HepG2 (cell line): ENCODE data around the gene DYNLL2. TPM values are rescaled to one million over a fixed set of nuclear protein-coding genes. Genes with fewer than 3 reads are reported as not detected.
A peak's percentile ranks its signal among the peaks of the same experiment; 100 is the strongest.

Experiments used
- ATAC-seq: fragments of 200-7000 bp; cut with Tn5 transposase; 3 replicates; pipeline ENCODE4 v1.9.1; 2020; ENCODE audit warnings: mild to moderate bottlenecking, moderate library complexity
- BruUV-seq: library from RNA; stranded (reverse); fragments of 400-500 nt; replicated peaks from 2 replicates; lab custom pipeline; 2021; lab: Mats Ljungman, UMichigan
- CTCF ChIA-PET: fragments of 300-600 bp; formaldehyde crosslinking; extraction: SDS; loops from one replicate; lab custom pipeline; 2021; ENCODE audit warnings: low total read pairs, inconsistent platforms, low intra/inter-chr PET ratio; lab: Yijun Ruan, JAX
- POLR2A ChIA-PET: fragments of 350-600 bp; sonication (Branson Sonifier 250); formaldehyde crosslinking; loops from one replicate; lab custom pipeline; 2020; ENCODE audit warnings: antibody characterized with exemption, inconsistent platforms; lab: Yijun Ruan, JAX
- DNase-seq: peaks from one replicate; pipeline ENCODE4 v3.0.0-alpha.2; 2015; ENCODE audit warnings: low spot score
- FAIRE-seq: peaks from 3 replicates; lab custom pipeline; 2011; peaks lifted over from hg19 to GRCh38; lab: Jason Lieb, UNC
- H2AFZ ChIP-seq: one replicate; pipeline ENCODE4 v1.6.1; 2011; ENCODE audit warnings: low read length, inconsistent platforms
- H3K27ac ChIP-seq: fragments of 300-600 bp; 3 replicates; pipeline ENCODE4 v1.8.0; 2011; ENCODE audit warnings: mixed run types, mild to moderate bottlenecking, mixed read lengths, low read length, inconsistent platforms; ENCODE audit not compliant: insufficient read depth; ENCODE audit errors: extremely low read length
- H3K27me3 ChIP-seq, 2 experiments: fragments of 200-600 bp in 1 of 2; 2 replicates in 1 of 2; 3 replicates in 1 of 2; pipeline versions ENCODE4 v1.6.0 to v1.8.0; 2011; ENCODE audit warnings: low read length in 2 of 2, mild to moderate bottlenecking in 2 of 2, moderate library complexity in 2 of 2, inconsistent platforms in 1 of 2; ENCODE audit not compliant: insufficient read depth in 2 of 2, control insufficient read depth in 1 of 2
- H3K36me3 ChIP-seq, 2 experiments: fragments of 200-600 bp in 1 of 2; replicated peaks in 1 of 2; 2 replicates in 1 of 2; 3 replicates in 1 of 2; pipeline versions ENCODE4 v1.5.1 to v1.8.0; 2011; ENCODE audit warnings: low read length in 2 of 2, inconsistent platforms in 1 of 2; ENCODE audit not compliant: insufficient read depth in 2 of 2, control insufficient read depth in 1 of 2
- H3K4me1 ChIP-seq: 2 replicates; pipeline ENCODE4 v1.5.1; 2012; ENCODE audit warnings: low read length, inconsistent platforms; ENCODE audit not compliant: insufficient read depth
- H3K4me2 ChIP-seq: 2 replicates; pipeline ENCODE4 v1.6.0; 2011; ENCODE audit warnings: low read depth, low read length, inconsistent platforms
- H3K4me3 ChIP-seq, 3 experiments: fragments of 200-600 bp in 1 of 3; sonication (generic), shearing (Covaris generic) in 1 of 3; replicated peaks in 1 of 3; 2 replicates each; pipeline ENCODE4 v1.5.1; 2011 to 2016; ENCODE audit warnings: low read length in 3 of 3, inconsistent platforms in 2 of 3, low read depth in 2 of 3, mild to moderate bottlenecking in 2 of 3, control low read depth in 1 of 3, mixed read lengths in 1 of 3; ENCODE audit not compliant: insufficient read depth in 1 of 3
- H3K79me2 ChIP-seq: one replicate; pipeline ENCODE4 v1.6.1; 2011; ENCODE audit warnings: low read length, inconsistent platforms; ENCODE audit not compliant: insufficient read depth
- H3K9ac ChIP-seq: 2 replicates; pipeline ENCODE4 v1.6.0; 2011; ENCODE audit warnings: mild to moderate bottlenecking, low read depth, low read length, inconsistent platforms; ENCODE audit not compliant: insufficient read depth
- H3K9me3 ChIP-seq: 2 replicates; pipeline ENCODE4 v1.5.1; 2012; ENCODE audit warnings: mild to moderate bottlenecking, low read length
- H4K20me1 ChIP-seq: 2 replicates; pipeline ENCODE4 v1.6.0; 2011; ENCODE audit warnings: inconsistent platforms, mild to moderate bottlenecking, low read length, moderate library complexity; ENCODE audit not compliant: insufficient read depth
- ARID2 ChIP-seq: sonication (generic); formaldehyde crosslinking; IDR thresholded peaks from 2 replicates; pipeline ENCODE4 v1.8.1; 2022; ENCODE audit warnings: mild to moderate bottlenecking, missing genetic modification reagents, borderline replicate concordance
- EZH2 ChIP-seq: conservative IDR thresholded peaks from 2 replicates; pipeline ENCODE4 v1.6.1; 2012; ENCODE audit warnings: mild to moderate bottlenecking, low read depth, low read length, moderate library complexity
- GPN1 ChIP-seq: sonication (generic); formaldehyde crosslinking; IDR thresholded peaks from 2 replicates; pipeline ENCODE4 v1.5.1; 2020; ENCODE audit warnings: missing genetic modification reagents, borderline replicate concordance
- KDM2A ChIP-seq: sonication (generic); formaldehyde crosslinking; IDR thresholded peaks from 2 replicates; pipeline ENCODE4 v1.4.0; 2020; ENCODE audit warnings: low read depth, missing genetic modification reagents, borderline replicate concordance
- RAD21 ChIP-seq: fragments of 450-650 bp; formaldehyde crosslinking; IDR thresholded peaks from 2 replicates; pipeline ENCODE4 v1.5.0; 2020; ENCODE audit warnings: mild to moderate bottlenecking
- SMAD9 ChIP-seq: sonication (generic); formaldehyde crosslinking; IDR thresholded peaks from 2 replicates; pipeline ENCODE4 v1.5.1; 2020; ENCODE audit warnings: mild to moderate bottlenecking, missing genetic modification reagents
- SMARCC2 ChIP-seq: fragments of 450-650 bp; IDR thresholded peaks from 2 replicates; pipeline ENCODE4 v1.6.1; 2017; ENCODE audit warnings: antibody characterized with exemption, mild to moderate bottlenecking
- SMC3 ChIP-seq: IDR thresholded peaks from 2 replicates; pipeline ENCODE4 v1.6.1; 2011; ENCODE audit warnings: low read length, improper control_type of control experiment
- SOX13 ChIP-seq, 3 experiments: fragments of 450-650 bp in 1 of 3; sonication (generic) in 1 of 3; formaldehyde crosslinking in 1 of 3; IDR thresholded peaks in 2 of 3; conservative IDR thresholded peaks in 1 of 3; 2 replicates each; pipeline versions ENCODE4 v1.5.0 to v1.6.1; 2016 to 2020; ENCODE audit warnings: antibody characterized with exemption in 1 of 3, mild to moderate bottlenecking in 1 of 3, missing compliant biosample characterization in 1 of 3, missing genetic modification reagents in 1 of 3, moderate library complexity in 1 of 3
- STAG1 ChIP-seq: sonication (generic); formaldehyde crosslinking; IDR thresholded peaks from 2 replicates; pipeline ENCODE4 v1.4.0; 2020; ENCODE audit warnings: missing genetic modification reagents
- XRCC5 ChIP-seq: fragments of 200-400 bp; formaldehyde crosslinking; optimal IDR thresholded peaks from 2 replicates; pipeline ENCODE3; 2017; ENCODE audit warnings: mild to moderate bottlenecking, low read length
- ZBTB7B ChIP-seq: sonication (generic); formaldehyde crosslinking; IDR thresholded peaks from 2 replicates; pipeline ENCODE4 v1.4.0; 2020; ENCODE audit warnings: missing genetic modification reagents
- ZNF10 ChIP-seq: sonication (generic); formaldehyde crosslinking; IDR thresholded peaks from 2 replicates; pipeline ENCODE4 v1.4.0; 2020; ENCODE audit warnings: mild to moderate bottlenecking, low read depth, missing genetic modification reagents, borderline replicate concordance
- ZNF264 ChIP-seq: sonication (generic); formaldehyde crosslinking; IDR thresholded peaks from 2 replicates; pipeline ENCODE4 v1.4.0; 2020; ENCODE audit warnings: missing genetic modification reagents
- ZNF333 ChIP-seq: sonication (generic); formaldehyde crosslinking; IDR thresholded peaks from 2 replicates; pipeline ENCODE4 v1.4.0; 2020; ENCODE audit warnings: mild to moderate bottlenecking, missing genetic modification reagents, borderline replicate concordance
- ZNF441 ChIP-seq: sonication (generic); formaldehyde crosslinking; IDR thresholded peaks from 2 replicates; pipeline ENCODE4 v1.7.0; 2021; ENCODE audit warnings: missing genetic modification reagents, borderline replicate concordance
- ZNF776 ChIP-seq: sonication (generic); formaldehyde crosslinking; IDR thresholded peaks from 2 replicates; pipeline ENCODE4 v1.4.0; 2020; ENCODE audit warnings: mild to moderate bottlenecking, missing genetic modification reagents
- WGBS: methylation state at CpG from one replicate; pipeline ENCODE4 v1.1.6; 2017; ENCODE audit warnings: low lambda C conversion rate; 5-methylcytosine and 5-hydroxymethylcytosine counted together
- in situ Hi-C: cut with HindIII; loops from 2 replicates; pipeline ENCODE4 v1.10.0; 2017; ENCODE audit warnings: low pct_unique_long_range_greater_than_20kb; ENCODE audit not compliant: extremely low pct_ligation_motif_present
- intact Hi-C: fragments of 100-400 bp; cut with micrococcal nuclease; formaldehyde crosslinking; loops from one replicate; pipeline ENCODE4 v1.10.0; 2022; ENCODE audit not compliant: unreplicated experiment
- polyA plus RNA-seq, 8 experiments: library from polyadenylated mRNA; depleted of rRNA in 3 of 8; stranded (reverse) in 7 of 8; unstranded in 1 of 8; fragments of >200 nt; fragmentation: Illumina TruSeq in 4 of 8; extraction: Trizol in 4 of 8; gene quantifications; 2 replicates each; pipeline versions ENCODE4 v1.2.1 to v1.2.3, GENCODE V29; 2011 to 2016; ENCODE audit warnings: low read depth in 4 of 8, missing spikeins in 1 of 8, mixed read lengths in 1 of 8; ENCODE audit not compliant: insufficient read depth in 1 of 8
- total RNA-seq, 5 experiments: library from RNA; depleted of rRNA; stranded (reverse); fragments of >200 nt; fragmentation: Illumina TruSeq; extraction: Trizol; gene quantifications; 2 replicates each; pipeline ENCODE4 v1.2.3, GENCODE V29; 2016; ENCODE audit warnings: low read depth in 1 of 5
- TF ChIP-seq, protein P1 (sequence below): IDR thresholded peaks from 2 replicates; pipeline ENCODE4 v1.6.1; 2018; ENCODE audit warnings: missing genetic modification reagents, mild to moderate bottlenecking, missing compliant biosample characterization
- TF ChIP-seq, protein P2 (sequence below), 2 experiments: sonication (generic) in 1 of 2; formaldehyde crosslinking in 1 of 2; IDR thresholded peaks; 2 replicates each; pipeline versions ENCODE4 v1.4.0 to v1.6.1; 2018 to 2020; ENCODE audit warnings: missing genetic modification reagents in 2 of 2, borderline replicate concordance in 1 of 2, low read depth in 1 of 2, mild to moderate bottlenecking in 1 of 2, missing biosample characterization in 1 of 2
- TF ChIP-seq, protein P3 (sequence below): sonication (generic); formaldehyde crosslinking; IDR thresholded peaks from 2 replicates; pipeline ENCODE4 v1.5.0; 2020; ENCODE audit warnings: mild to moderate bottlenecking, missing genetic modification reagents, moderate library complexity

The DYNLL2 gene
- total and polyA plus RNA-seq, 2 of the 13 experiments (the other 11 are each of a cell fraction or from before 2014, with no cell fraction given) = 9.5 to 29.0 TPM

DNA sequence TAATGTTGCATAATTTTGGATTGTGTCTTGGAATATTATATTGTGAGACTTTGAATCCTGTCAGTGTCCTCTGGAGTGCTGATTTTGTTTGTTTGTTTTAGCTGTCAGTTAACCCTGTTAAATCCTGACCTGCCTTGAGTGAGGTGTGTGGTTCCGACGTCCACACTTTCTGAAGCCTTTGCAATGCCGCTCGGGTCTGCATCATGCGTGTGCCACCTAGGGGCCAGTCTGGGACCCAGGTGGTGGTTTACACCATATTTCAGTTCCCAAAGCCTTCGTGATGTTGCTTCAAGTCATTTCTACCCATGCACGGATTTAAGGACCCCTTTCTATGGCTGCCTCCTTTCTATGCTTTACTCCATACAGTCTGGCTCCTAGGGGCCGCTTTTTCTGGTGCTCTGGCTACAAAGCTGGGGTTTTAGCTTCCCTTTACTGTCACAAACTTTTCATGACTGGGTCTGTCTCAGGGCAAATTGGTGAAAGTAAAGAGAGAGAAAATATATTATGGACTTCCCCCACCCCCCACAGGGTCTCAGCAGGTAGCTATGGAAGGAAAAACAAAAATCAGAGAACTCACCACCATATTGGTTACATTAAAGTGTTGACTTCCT lies 53.6 kb downstream of the DYNLL2 start:
- POLR2A ChIA-PET = no interaction called here
- Histone ChIP-seq H4K20me1 (no peaks in the 10 kb centered on the region), H3K27ac (no peak overlapping the region), H3K4me1 (peaks cover 6% of the 10 kb centered on the region; the same call in 1 of the 2 replicates), H3K36me3 (no peaks in the 10 kb centered on the region), H2AFZ (no peak overlapping the region), H3K27me3 (peaks cover 2 to 31% of the 10 kb centered on the region in 2 experiments; a peak in 2 of 5 replicates), H3K9me3 (no peaks in the 10 kb centered on the region), H3K4me3 (no peak overlapping the region), H3K4me2 (no peak overlapping the region), H3K9ac (no peak overlapping the region), H3K79me2 (no peaks in the 10 kb centered on the region)
- CTCF ChIA-PET = no interaction called here
- DNase-seq = peak; percentile 45
- in situ Hi-C loops (no loop called here), intact Hi-C loops (no loop called here)
- peak; percentile 95 for FAIRE-seq
- BruUV-seq = no TSS peak
- peak; percentile 98 for ATAC-seq
- 3% methylated on average over 8 of the region's 8 CpGs for WGBS
- TF ChIP-seq KDM2A (CRISPR knock-in tag) (peak; percentile 32; the same call in 1 of the 2 replicates), SMC3 (peak; percentile 29; the same call in 1 of the 2 replicates), STAG1 (CRISPR knock-in tag) (peak; percentile 68), ZNF10 (no peak), ARID2 (no peak), ZNF333 (CRISPR knock-in tag) (no peak), SMARCC2 (no peak), ZNF776 (CRISPR knock-in tag) (no peak), EZH2 (peak; percentile 81; the same call in 1 of the 2 replicates), SOX13 (IDR thresholded peaks at IDR 0.05) (no peak), SOX13 (CRISPR knock-in tag; conservative IDR thresholded peaks at IDR 0.05 in 1 of 2, IDR thresholded peaks at IDR 0.05 in 1 of 2) (0 out of 4 replicates have a peak, but pooled peaks of 1 of the 2 experiments have one; percentile 16), GPN1 (CRISPR knock-in tag) (no peak), SMAD9 (CRISPR knock-in tag) (no peak), ZNF264 (no peak), XRCC5 (peak; percentile 82), ZBTB7B (CRISPR knock-in tag) (no peak), RAD21 (CRISPR knock-in tag) (peak; percentile 61), ZNF441 (CRISPR knock-in tag) (no peak)
- TF ChIP-seq, protein P1, sequence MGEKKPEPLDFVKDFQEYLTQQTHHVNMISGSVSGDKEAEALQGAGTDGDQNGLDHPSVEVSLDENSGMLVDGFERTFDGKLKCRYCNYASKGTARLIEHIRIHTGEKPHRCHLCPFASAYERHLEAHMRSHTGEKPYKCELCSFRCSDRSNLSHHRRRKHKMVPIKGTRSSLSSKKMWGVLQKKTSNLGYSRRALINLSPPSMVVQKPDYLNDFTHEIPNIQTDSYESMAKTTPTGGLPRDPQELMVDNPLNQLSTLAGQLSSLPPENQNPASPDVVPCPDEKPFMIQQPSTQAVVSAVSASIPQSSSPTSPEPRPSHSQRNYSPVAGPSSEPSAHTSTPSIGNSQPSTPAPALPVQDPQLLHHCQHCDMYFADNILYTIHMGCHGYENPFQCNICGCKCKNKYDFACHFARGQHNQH (CRISPR knock-in tag) = 0 out of 2 replicates have a peak, but pooled peaks have one; percentile 28
- TF ChIP-seq, protein P2, sequence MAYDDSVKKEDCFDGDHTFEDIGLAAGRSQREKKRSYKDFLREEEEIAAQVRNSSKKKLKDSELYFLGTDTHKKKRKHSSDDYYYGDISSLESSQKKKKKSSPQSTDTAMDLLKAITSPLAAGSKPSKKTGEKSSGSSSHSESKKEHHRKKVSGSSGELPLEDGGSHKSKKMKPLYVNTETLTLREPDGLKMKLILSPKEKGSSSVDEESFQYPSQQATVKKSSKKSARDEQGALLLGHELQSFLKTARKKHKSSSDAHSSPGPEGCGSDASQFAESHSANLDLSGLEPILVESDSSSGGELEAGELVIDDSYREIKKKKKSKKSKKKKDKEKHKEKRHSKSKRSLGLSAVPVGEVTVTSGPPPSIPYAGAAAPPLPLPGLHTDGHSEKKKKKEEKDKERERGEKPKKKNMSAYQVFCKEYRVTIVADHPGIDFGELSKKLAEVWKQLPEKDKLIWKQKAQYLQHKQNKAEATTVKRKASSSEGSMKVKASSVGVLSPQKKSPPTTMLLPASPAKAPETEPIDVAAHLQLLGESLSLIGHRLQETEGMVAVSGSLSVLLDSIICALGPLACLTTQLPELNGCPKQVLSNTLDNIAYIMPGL (CRISPR knock-in tag; IDR thresholded peaks at IDR 0.05; ENCODE audit: borderline replicate concordance in 1 of 2, low read depth in 1 of 2) = 0 out of 4 replicates have a peak, but pooled peaks of 1 of the 2 experiments have one; percentile 36
- TF ChIP-seq, protein P3, sequence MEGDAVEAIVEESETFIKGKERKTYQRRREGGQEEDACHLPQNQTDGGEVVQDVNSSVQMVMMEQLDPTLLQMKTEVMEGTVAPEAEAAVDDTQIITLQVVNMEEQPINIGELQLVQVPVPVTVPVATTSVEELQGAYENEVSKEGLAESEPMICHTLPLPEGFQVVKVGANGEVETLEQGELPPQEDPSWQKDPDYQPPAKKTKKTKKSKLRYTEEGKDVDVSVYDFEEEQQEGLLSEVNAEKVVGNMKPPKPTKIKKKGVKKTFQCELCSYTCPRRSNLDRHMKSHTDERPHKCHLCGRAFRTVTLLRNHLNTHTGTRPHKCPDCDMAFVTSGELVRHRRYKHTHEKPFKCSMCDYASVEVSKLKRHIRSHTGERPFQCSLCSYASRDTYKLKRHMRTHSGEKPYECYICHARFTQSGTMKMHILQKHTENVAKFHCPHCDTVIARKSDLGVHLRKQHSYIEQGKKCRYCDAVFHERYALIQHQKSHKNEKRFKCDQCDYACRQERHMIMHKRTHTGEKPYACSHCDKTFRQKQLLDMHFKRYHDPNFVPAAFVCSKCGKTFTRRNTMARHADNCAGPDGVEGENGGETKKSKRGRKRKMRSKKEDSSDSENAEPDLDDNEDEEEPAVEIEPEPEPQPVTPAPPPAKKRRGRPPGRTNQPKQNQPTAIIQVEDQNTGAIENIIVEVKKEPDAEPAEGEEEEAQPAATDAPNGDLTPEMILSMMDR (CRISPR knock-in tag) = peak; percentile 76
